HEK293T (cell line): ENCODE results near the gene PIBF1.

Experiments used
- CTCF ChIA-PET: fragments of 350-600 bp; formaldehyde crosslinking; extraction: SDS; loops from one replicate; lab custom pipeline; 2021; ENCODE audit warnings: antibody characterized with exemption, inconsistent platforms; lab: Yijun Ruan, JAX
- POLR2A ChIA-PET: fragments of 350-600 bp; formaldehyde crosslinking; extraction: SDS; loops from one replicate; lab custom pipeline; 2020; ENCODE audit warnings: antibody characterized with exemption, inconsistent platforms; lab: Yijun Ruan, JAX
- DNase-seq: peaks from one replicate; pipeline ENCODE4 v3.0.0; 2012; ENCODE audit warnings: mixed read lengths; ENCODE audit errors: extremely low spot score
- ARNT ChIP-seq: fragments of 450-650 bp; IDR thresholded peaks from 2 replicates; pipeline ENCODE4 v1.6.1; 2017; ENCODE audit warnings: mild to moderate bottlenecking
- BHLHE40 ChIP-seq: fragments of 450-650 bp; IDR thresholded peaks from 2 replicates; pipeline ENCODE4 v1.6.1; 2016; ENCODE audit warnings: mild to moderate bottlenecking, moderate library complexity, borderline replicate concordance
- CTBP1 ChIP-seq: fragments of 450-650 bp; IDR thresholded peaks from 2 replicates; pipeline ENCODE4 v1.6.1; 2016; ENCODE audit warnings: borderline replicate concordance
- ELF4 ChIP-seq: fragments of 450-650 bp; IDR thresholded peaks from 2 replicates; pipeline ENCODE4 v1.6.1; 2017; ENCODE audit warnings: antibody characterized with exemption
- FOXA1 ChIP-seq: fragments of 450-650 bp; IDR thresholded peaks from 2 replicates; pipeline ENCODE4 v1.6.1; 2016; ENCODE audit warnings: mild to moderate bottlenecking
- FOXK2 ChIP-seq: fragments of 450-650 bp; IDR thresholded peaks from 2 replicates; pipeline ENCODE4 v1.6.1; 2016; ENCODE audit warnings: mild to moderate bottlenecking
- FOXM1 ChIP-seq: fragments of 450-650 bp; IDR thresholded peaks from 2 replicates; pipeline ENCODE4 v1.6.1; 2017; ENCODE audit warnings: mild to moderate bottlenecking, borderline replicate concordance
- HDGF ChIP-seq: fragments of 450-650 bp; IDR thresholded peaks from 2 replicates; pipeline ENCODE4 v1.6.1; 2017; ENCODE audit warnings: antibody characterized with exemption, borderline replicate concordance
- L3MBTL2 ChIP-seq: fragments of 450-650 bp; conservative IDR thresholded peaks from 2 replicates; pipeline ENCODE4 v1.6.1; 2016; ENCODE audit warnings: mild to moderate bottlenecking
- LEF1 ChIP-seq: fragments of 450-650 bp; IDR thresholded peaks from 2 replicates; pipeline ENCODE4 v1.6.1; 2017; ENCODE audit warnings: mild to moderate bottlenecking, borderline replicate concordance
- NFRKB ChIP-seq: fragments of 450-650 bp; IDR thresholded peaks from 2 replicates; pipeline ENCODE4 v1.6.1; 2016; ENCODE audit warnings: mild to moderate bottlenecking, moderate library complexity
- SP1 ChIP-seq: fragments of 450-650 bp; IDR thresholded peaks from 2 replicates; pipeline ENCODE4 v1.6.1; 2017
- SUZ12 ChIP-seq: fragments of 450-650 bp; IDR thresholded peaks from 2 replicates; pipeline ENCODE4 v1.6.1; 2016; ENCODE audit warnings: mild to moderate bottlenecking
- TARDBP ChIP-seq: fragments of 450-650 bp; IDR thresholded peaks from 2 replicates; pipeline ENCODE4 v1.6.1; 2016
- ZNF384 ChIP-seq: fragments of 450-650 bp; IDR thresholded peaks from 2 replicates; pipeline ENCODE4 v1.6.1; 2016
- TF ChIP-seq, protein P1 (sequence below): fragments of 450-650 bp; IDR thresholded peaks from 2 replicates; pipeline ENCODE4 v1.6.1; 2016

PIBF1 gene

DNA sequence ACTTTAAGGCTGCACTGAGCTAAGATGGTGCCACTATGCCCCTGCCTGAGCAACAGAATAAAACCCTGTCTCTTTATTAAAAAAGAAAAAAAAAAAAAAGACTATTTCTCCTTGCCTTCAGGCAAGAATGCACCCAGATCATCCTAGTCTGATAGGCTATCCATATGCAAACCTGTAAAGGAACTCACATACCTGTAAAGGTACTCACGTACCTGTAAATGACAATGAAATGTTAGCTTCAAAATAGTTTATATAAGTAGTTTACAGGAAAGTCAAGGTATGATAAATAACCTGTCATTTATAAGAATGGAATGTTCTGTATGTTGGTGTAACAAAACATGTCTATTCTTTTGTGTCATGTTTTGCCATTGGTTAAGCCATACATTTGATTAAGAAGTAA lies 86.3 kb downstream of the PIBF1 start:
- POLR2A ChIA-PET: no interaction called here
- CTCF ChIA-PET: no interaction called here
- TF ChIP-seq LEF1 (no peak), L3MBTL2 (no peak), ELF4 (no peak), FOXK2 (no peak), ARNT (no peak)
- DNase-seq: no peak

GRCh38 chr13:72875233-72875632 lies 93.3 kb downstream of the PIBF1 start:
- ChIA-PET CTCF (no interaction called here), POLR2A (no interaction called here)
- DNase-seq: no peak
- TF ChIP-seq BHLHE40 (no peak), ARNT (no peak), FOXK2 (no peak), SUZ12 (no peak), TARDBP (no peak), ELF4 (no peak), NFRKB (no peak), FOXA1 (no peak), ZNF384 (no peak), SP1 (no peak), LEF1 (no peak), CTBP1 (no peak), HDGF (no peak)
- TF ChIP-seq, protein P1, sequence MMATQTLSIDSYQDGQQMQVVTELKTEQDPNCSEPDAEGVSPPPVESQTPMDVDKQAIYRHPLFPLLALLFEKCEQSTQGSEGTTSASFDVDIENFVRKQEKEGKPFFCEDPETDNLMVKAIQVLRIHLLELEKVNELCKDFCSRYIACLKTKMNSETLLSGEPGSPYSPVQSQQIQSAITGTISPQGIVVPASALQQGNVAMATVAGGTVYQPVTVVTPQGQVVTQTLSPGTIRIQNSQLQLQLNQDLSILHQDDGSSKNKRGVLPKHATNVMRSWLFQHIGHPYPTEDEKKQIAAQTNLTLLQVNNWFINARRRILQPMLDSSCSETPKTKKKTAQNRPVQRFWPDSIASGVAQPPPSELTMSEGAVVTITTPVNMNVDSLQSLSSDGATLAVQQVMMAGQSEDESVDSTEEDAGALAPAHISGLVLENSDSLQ: no peak

- CTCF ChIA-PET: no interaction called here
- POLR2A ChIA-PET: no interaction called here
- DNase-seq: no peak
- no peak for TF ChIP-seq SUZ12
- no peak for TF ChIP-seq FOXK2
- no peak for TF ChIP-seq SP1
- TF ChIP-seq FOXA1: no peak
- TF ChIP-seq LEF1: no peak
- TF ChIP-seq FOXM1: no peak
- no peak for TF ChIP-seq TARDBP
- TF ChIP-seq BHLHE40: no peak
- no peak for TF ChIP-seq ELF4
- TF ChIP-seq, protein P1: no peak
- no peak for TF ChIP-seq ARNT
- no peak for TF ChIP-seq HDGF
- TF ChIP-seq ZNF384: no peak
- no peak for TF ChIP-seq CTBP1
- TF ChIP-seq NFRKB: no peak
- no peak for TF ChIP-seq L3MBTL2
Measured at GRCh38 chr13:72884101-72884500, 102.2 kb downstream of the PIBF1 start.

DNA sequence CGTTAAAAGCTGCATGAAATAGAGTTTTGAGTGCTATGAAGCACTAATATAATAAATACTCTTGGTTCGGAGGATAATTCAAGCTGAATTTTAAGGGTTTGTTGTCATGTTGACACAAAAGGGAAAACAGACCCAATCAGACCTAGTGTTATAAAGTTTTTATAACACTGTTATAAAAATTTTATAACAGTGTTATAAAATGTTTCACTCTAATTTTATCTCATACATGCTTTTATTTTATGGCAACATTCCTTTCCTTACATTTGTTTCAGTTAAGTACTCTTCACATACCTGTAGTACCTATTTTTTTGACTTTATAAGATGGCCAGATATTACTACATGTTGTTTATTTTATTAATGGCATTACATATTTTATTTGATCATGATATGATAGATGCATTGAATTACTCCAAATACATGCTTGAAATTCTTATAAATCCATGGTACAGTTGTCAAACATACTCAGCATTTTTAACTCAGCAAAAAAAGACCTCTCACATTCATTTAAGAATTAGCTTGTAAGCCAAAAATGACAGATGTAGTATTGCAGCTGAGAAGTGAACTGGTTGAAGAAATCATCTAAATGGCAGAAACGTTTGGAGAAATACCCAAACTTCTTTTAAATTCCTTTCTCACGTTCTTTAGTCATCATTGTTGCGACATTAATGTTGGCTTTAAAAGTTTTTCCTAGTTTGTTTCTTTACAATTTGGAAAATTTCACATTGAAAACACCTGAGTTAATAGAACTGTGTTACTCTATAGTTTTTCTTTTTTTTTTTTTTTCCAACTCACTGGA lies 104.5 kb downstream of the PIBF1 start:
- no peak for DNase-seq
- ChIA-PET POLR2A (no interaction called here), CTCF (no interaction called here)
- TF ChIP-seq TARDBP (no peak), NFRKB (no peak)

GRCh38 chr13:72889495-72889894 lies 107.6 kb downstream of the PIBF1 start:
- ChIA-PET POLR2A (no interaction called here), CTCF (interaction anchor here (0.7 kb wide), 1 partner anchor 19 kb away, joined by 6 read pairs; no protein-coding TSS in a partner anchor)
- DNase-seq: no peak
- TF ChIP-seq SUZ12 (no peak), HDGF (no peak), BHLHE40 (no peak), L3MBTL2 (no peak), FOXK2 (no peak), CTBP1 (no peak), TARDBP (no peak), FOXA1 (no peak), NFRKB (no peak), ARNT (no peak), LEF1 (no peak)
- TF ChIP-seq, protein P1: no peak

DNA sequence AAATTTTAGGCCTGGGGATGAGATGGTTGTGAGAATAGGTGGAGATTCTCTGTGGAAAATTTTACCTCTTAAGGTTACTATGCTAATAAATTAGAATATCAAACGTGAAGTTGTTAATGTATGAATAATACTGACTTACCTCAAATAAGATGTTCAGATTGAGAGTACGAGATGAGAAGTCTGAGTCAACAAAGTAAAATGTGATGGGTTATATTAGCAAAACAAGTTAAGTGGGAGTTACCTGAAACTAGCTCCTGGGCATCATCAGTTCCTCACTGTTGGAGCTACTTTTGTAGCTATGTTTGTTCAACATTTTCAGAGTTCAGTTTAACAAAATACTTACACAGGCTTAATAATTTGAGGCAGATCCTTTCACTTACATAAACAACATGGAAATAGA lies 108.6 kb downstream of the PIBF1 start:
- POLR2A ChIA-PET: no interaction called here
- TF ChIP-seq LEF1 (no peak), ELF4 (no peak), BHLHE40 (no peak), NFRKB (no peak), ARNT (no peak), FOXA1 (no peak), L3MBTL2 (no peak), FOXK2 (no peak), FOXM1 (no peak), CTBP1 (no peak), TARDBP (no peak)
- TF ChIP-seq, protein P1: no peak
- no peak for DNase-seq
- CTCF ChIA-PET: no interaction called here
